H1 (cell line): ENCODE results near the gene TRDMT1. TPM values are rescaled to one million over a fixed set of nuclear protein-coding genes. Genes with fewer than 3 reads are reported as not detected.
A peak's percentile ranks its signal among the peaks of the same experiment; 100 is the strongest.

Source experiments
- CTCF ChIA-PET: fragments of 300-600 bp; sonication (Branson Sonifier 250); formaldehyde crosslinking; loops from one replicate; lab custom pipeline; 2021; ENCODE audit not compliant: partially characterized antibody; lab: Charles Lee
- POLR2A ChIA-PET: fragments of 300-600 bp; sonication (Branson Sonifier 250); formaldehyde crosslinking; loops from one replicate; lab custom pipeline; 2021; ENCODE audit warnings: inconsistent platforms; ENCODE audit not compliant: partially characterized antibody; lab: Charles Lee
- DNase-seq, 2 experiments: peaks; one replicate each; pipeline versions ENCODE4 v3.0.0 to v3.0.0-alpha.2; 2010 to 2022; ENCODE audit warnings: low spot score in 2 of 2, low read depth in 1 of 2, mixed read lengths in 1 of 2
- FAIRE-seq: peaks from 2 replicates; lab custom pipeline; 2011; peaks lifted over from hg19 to GRCh38; lab: Jason Lieb, UNC
- H2AFZ ChIP-seq: 2 replicates; pipeline ENCODE4 v1.8.1; 2012; ENCODE audit warnings: low read length, inconsistent platforms
- H2AK5ac ChIP-seq: 2 replicates; pipeline ENCODE4 v1.6.1; 2013; ENCODE audit warnings: low read depth, low read length
- H2BK120ac ChIP-seq: replicated peaks from 2 replicates; pipeline ENCODE3; 2013; ENCODE audit warnings: low read depth, low read length, inconsistent platforms
- H2BK12ac ChIP-seq: 2 replicates; pipeline ENCODE4 v1.6.1; 2013; ENCODE audit warnings: low read depth, low read length
- H2BK15ac ChIP-seq: 2 replicates; pipeline ENCODE4 v1.6.1; 2013; ENCODE audit warnings: low read length
- H2BK20ac ChIP-seq: 2 replicates; pipeline ENCODE4 v1.6.1; 2013; ENCODE audit warnings: low read length
- H2BK5ac ChIP-seq: 2 replicates; pipeline ENCODE4 v1.6.1; 2013; ENCODE audit warnings: low read depth, low read length
- H3K14ac ChIP-seq: 2 replicates; pipeline ENCODE4 v1.6.1; 2013; ENCODE audit warnings: inconsistent platforms; ENCODE audit not compliant: insufficient read length
- H3K18ac ChIP-seq: 2 replicates; pipeline ENCODE4 v1.6.1; 2013; ENCODE audit warnings: low read length; ENCODE audit errors: extremely low read depth
- H3K23ac ChIP-seq: 2 replicates; pipeline ENCODE4 v1.6.1; 2013; ENCODE audit warnings: inconsistent platforms; ENCODE audit not compliant: insufficient read length
- H3K23me2 ChIP-seq: 2 replicates; pipeline ENCODE4 v1.6.1; 2013; ENCODE audit warnings: low read depth, low read length
- H3K27ac ChIP-seq: 2 replicates; pipeline ENCODE4 v1.6.1; 2011; ENCODE audit warnings: low read depth, low read length, inconsistent platforms
- H3K27me3 ChIP-seq, 4 experiments: replicated peaks in 1 of 4; 1 replicate in 1 of 4; 2 replicates in 3 of 4; pipeline versions ENCODE4 v1.6.1 to v1.8.1; 2011 to 2013; ENCODE audit warnings: low read length in 3 of 4, mild to moderate bottlenecking in 3 of 4, inconsistent platforms in 2 of 4, mixed read lengths in 2 of 4, moderate library complexity in 1 of 4; ENCODE audit not compliant: control insufficient read depth in 3 of 4, insufficient read depth in 3 of 4; ENCODE audit errors: extremely low read depth in 1 of 4
- H3K36me3 ChIP-seq, 4 experiments: 2 replicates each; pipeline versions ENCODE4 v1.6.1 to v1.8.1; 2011 to 2013; ENCODE audit warnings: mild to moderate bottlenecking in 4 of 4, low read length in 3 of 4, moderate library complexity in 2 of 4, control low read depth in 1 of 4, inconsistent platforms in 1 of 4; ENCODE audit not compliant: insufficient read depth in 4 of 4, control insufficient read depth in 2 of 4
- H3K4ac ChIP-seq: replicated peaks from 2 replicates; pipeline ENCODE3; 2013; ENCODE audit warnings: low read length, low read depth, mixed read lengths, inconsistent platforms; ENCODE audit not compliant: insufficient read length
- H3K4me1 ChIP-seq, 4 experiments: replicated peaks in 1 of 4; 1 replicate in 1 of 4; 2 replicates in 3 of 4; pipeline versions ENCODE4 v1.6.1 to v1.8.1; 2011 to 2013; ENCODE audit warnings: low read length in 3 of 4, inconsistent platforms in 2 of 4, mixed read lengths in 1 of 4; ENCODE audit not compliant: insufficient read depth in 4 of 4, control insufficient read depth in 3 of 4
- H3K4me2 ChIP-seq, 2 experiments: 2 replicates each; pipeline versions ENCODE4 v1.6.1 to v1.8.1; 2011 to 2013; ENCODE audit warnings: low read depth in 2 of 2, low read length in 2 of 2, control low read depth in 1 of 2, inconsistent platforms in 1 of 2, mild to moderate bottlenecking in 1 of 2; ENCODE audit not compliant: insufficient read depth in 1 of 2
- H3K4me3 ChIP-seq, 4 experiments: fragments of 200-600, 300-600 bp in 1 of 4; sonication (generic), shearing (Covaris generic), sonication (Bioruptor Twin) in 1 of 4; 2 replicates each; pipeline versions ENCODE4 v1.5.1 to v1.8.1; 2011 to 2016; ENCODE audit warnings: low read length in 4 of 4, low read depth in 3 of 4, control low read depth in 2 of 4, inconsistent platforms in 2 of 4, mild to moderate bottlenecking in 2 of 4, mixed read lengths in 1 of 4, moderate library complexity in 1 of 4; ENCODE audit not compliant: insufficient read depth in 2 of 4; ENCODE audit errors: extremely low read depth in 1 of 4
- H3K56ac ChIP-seq: replicated peaks from 2 replicates; pipeline ENCODE3; 2013; ENCODE audit warnings: low read depth, mild to moderate bottlenecking, mixed read lengths, low read length, inconsistent platforms; ENCODE audit not compliant: insufficient read length
- H3K79me1 ChIP-seq: 2 replicates; pipeline ENCODE4 v1.6.1; 2013; ENCODE audit warnings: low read depth, low read length, control low read depth
- H3K79me2 ChIP-seq, 2 experiments: 2 replicates each; pipeline versions ENCODE4 v1.6.1 to v1.8.1; 2012 to 2013; ENCODE audit warnings: low read length in 2 of 2, mild to moderate bottlenecking in 2 of 2, inconsistent platforms in 1 of 2; ENCODE audit not compliant: insufficient read depth in 2 of 2, control insufficient read depth in 1 of 2
- H3K9ac ChIP-seq, 4 experiments: replicated peaks in 1 of 4; 1 replicate in 1 of 4; 2 replicates in 3 of 4; pipeline versions ENCODE4 v1.6.1 to v1.8.1; 2011 to 2013; ENCODE audit warnings: low read depth in 3 of 4, low read length in 3 of 4, control low read depth in 2 of 4, mild to moderate bottlenecking in 2 of 4, moderate library complexity in 2 of 4, inconsistent platforms in 1 of 4; ENCODE audit errors: extremely low read depth in 1 of 4
- H3K9me3 ChIP-seq, 2 experiments: 2 replicates each; pipeline versions ENCODE4 v1.6.1 to v1.8.1; 2012 to 2013; ENCODE audit warnings: mild to moderate bottlenecking in 2 of 2, moderate library complexity in 2 of 2, control low read depth in 1 of 2, inconsistent platforms in 1 of 2, low read depth in 1 of 2, low read length in 1 of 2, mixed read lengths in 1 of 2; ENCODE audit not compliant: insufficient read depth in 2 of 2
- H4K20me1 ChIP-seq, 2 experiments: replicated peaks in 1 of 2; 2 replicates each; pipeline versions ENCODE3 to v1.8.1; 2011 to 2013; ENCODE audit warnings: inconsistent platforms in 2 of 2, low read length in 2 of 2, mild to moderate bottlenecking in 1 of 2; ENCODE audit not compliant: insufficient read depth in 2 of 2, control insufficient read depth in 1 of 2
- H4K5ac ChIP-seq: 2 replicates; pipeline ENCODE4 v1.6.1; 2013; ENCODE audit warnings: low read length, low read depth, mixed read lengths, inconsistent platforms; ENCODE audit not compliant: insufficient read length
- H4K8ac ChIP-seq: 2 replicates; pipeline ENCODE4 v1.8.0; 2013; ENCODE audit warnings: mild to moderate bottlenecking, moderate library complexity, low read length, inconsistent platforms; ENCODE audit not compliant: insufficient read depth; ENCODE audit errors: extremely low read depth
- H4K91ac ChIP-seq: replicated peaks from 2 replicates; pipeline ENCODE3; 2013; ENCODE audit warnings: low read length, mixed read lengths, inconsistent platforms; ENCODE audit not compliant: insufficient read length
- CBX8 ChIP-seq: fragments of 300-800, 300-1000 bp; sonication (generic); IDR thresholded peaks from 2 replicates; pipeline ENCODE4 v1.7.1; 2016; ENCODE audit warnings: low read depth, low read length, borderline replicate concordance
- E2F6 ChIP-seq: IDR thresholded peaks from 2 replicates; pipeline ENCODE4 v1.6.1; 2012; ENCODE audit warnings: inconsistent platforms
- KDM4A ChIP-seq: IDR thresholded peaks from one replicate; pipeline ENCODE4 v1.7.1; 2012; ENCODE audit warnings: low read depth, mild to moderate bottlenecking, moderate library complexity, low read length, inconsistent platforms; ENCODE audit not compliant: severe bottlenecking
- MAX ChIP-seq: IDR thresholded peaks from 2 replicates; pipeline ENCODE4 v1.6.1; 2012; ENCODE audit warnings: inconsistent platforms
- POLR2AphosphoS5 ChIP-seq: IDR thresholded peaks from 2 replicates; pipeline ENCODE4 v1.6.1; 2011; ENCODE audit warnings: low read depth, low read length
- RBBP5 ChIP-seq: IDR thresholded peaks from 2 replicates; pipeline ENCODE4 v1.7.1; 2012; ENCODE audit warnings: low read depth, mild to moderate bottlenecking, inconsistent platforms, low read length, moderate library complexity, borderline replicate concordance
- RNF2 ChIP-seq: fragments of 200-900, 300-1000 bp; sonication (generic); IDR thresholded peaks from 2 replicates; pipeline ENCODE4 v1.7.1; 2016; ENCODE audit warnings: borderline replicate concordance, low read depth, mild to moderate bottlenecking, antibody characterized with exemption, low read length; ENCODE audit not compliant: poor library complexity, severe bottlenecking; ENCODE audit errors: missing control alignments
- TAF7 ChIP-seq: optimal IDR thresholded peaks from 2 replicates; pipeline ENCODE3; 2011; ENCODE audit warnings: low read depth, mild to moderate bottlenecking, inconsistent platforms, low read length, moderate library complexity, borderline replicate concordance
- TBP ChIP-seq: IDR thresholded peaks from 2 replicates; pipeline ENCODE4 v1.6.1; 2011; ENCODE audit warnings: low read depth, low read length, improper control_type of control experiment
- WGBS, 2 experiments: shearing (Covaris generic) in 1 of 2; methylation state at CpG; one replicate each; pipeline versions ENCODE4 v1.1.6 to v1.1.7; 2013 to 2015; ENCODE audit warnings: low lambda C conversion rate in 2 of 2, mixed read lengths in 2 of 2, inconsistent platforms in 1 of 2, low coverage in 1 of 2, missing lambda C conversion rate in 1 of 2; ENCODE audit not compliant: insufficient replicate concordance in 2 of 2, insufficient coverage in 1 of 2, insufficient read length in 1 of 2; ENCODE audit errors: extremely low coverage in 1 of 2, missing lambda C conversion rate in 1 of 2; 5-methylcytosine and 5-hydroxymethylcytosine counted together
- polyA plus RNA-seq, 7 experiments: library from polyadenylated mRNA; depleted of rRNA in 3 of 7; stranded (reverse) in 5 of 7; unstranded in 2 of 7; fragments of >200 nt in 5 of 7; fragments of 200-250 nt in 2 of 7; gene quantifications; 1 replicate in 5 of 7; 2 replicates in 1 of 7; 4 replicates in 1 of 7; pipeline versions ENCODE4 v1.2.1 to v1.2.3, GENCODE V29; 2011 to 2013; ENCODE audit warnings: missing spikeins in 2 of 7, mixed read lengths in 2 of 7
- total RNA-seq: library from RNA; stranded (reverse); fragmentation: NEBNext Ultra II Directional; extraction: Animal tissue kit (Norgen Biotek cat#: 25700); gene quantifications from 2 replicates; pipeline ENCODE4 v1.2.1, GENCODE V29; 2021

The TRDMT1 gene
- total and polyA plus RNA-seq, 2 of the 8 experiments (the other 6 are each of a cell fraction or from before 2014, with no cell fraction given), result 7.4 to 21.4 TPM

- Histone ChIP-seq H2BK20ac (no peak overlapping the region), H3K27me3 (peaks cover 0 to 15% (median 13%) of the 10 kb centered on the region in 4 experiments; a peak in 5 of 7 replicates), H2BK12ac (peak overlapping the region; percentile 44; the same call in 1 of the 2 replicates), H3K9me3 (no peaks in the 10 kb centered on the region), H2AK5ac (no peak overlapping the region), H2BK5ac (0 out of 2 replicates have a peak overlapping the region, but pooled peaks have one; percentile 63), H4K20me1 (peaks cover 0 to 4% of the 10 kb centered on the region in 2 experiments), H2BK15ac (peak overlapping the region; percentile 5; the same call in 1 of the 2 replicates), H3K9ac (peak overlapping the region in 3 of 4 experiments; percentile 5 to 50 (median 43); a peak in 5 of 7 replicates), H3K23ac (no peak overlapping the region), H3K4me1 (peaks cover 10 to 17% (median 12%) of the 10 kb centered on the region in 4 experiments; a peak in 6 of 7 replicates), H4K8ac (peak overlapping the region; percentile 86), H3K4ac (peak overlapping the region; percentile 80), H4K5ac (peak overlapping the region; percentile 49), H3K79me1 (no peaks in the 10 kb centered on the region), H3K56ac (no peak overlapping the region), H2AFZ (peak overlapping the region; percentile 82; the same call in 1 of the 2 replicates), H3K27ac (no peak overlapping the region), H3K23me2 (peaks cover 20% of the 10 kb centered on the region; the same call in 1 of the 2 replicates), H2BK120ac (no peak overlapping the region), H3K4me3 (peak overlapping the region; percentile 69 to 81 (median 78)), H3K4me2 (peak overlapping the region; percentile 83 to 90), H3K18ac (peak overlapping the region; percentile 68), H3K14ac (no peak overlapping the region), H4K91ac (peak overlapping the region; percentile 86), H3K36me3 (peaks cover 4 to 30% (median 11%) of the 10 kb centered on the region in 4 experiments), H3K79me2 (peaks cover 0 to 6% of the 10 kb centered on the region in 2 experiments; a peak in 1 of 4 replicates)
- DNase-seq (peak in 1 of 2 experiments; percentile 77), FAIRE-seq (no peak)
- ChIA-PET POLR2A (interaction anchor here (0.6 to 4.6 kb wide), 8 partner anchors 8 to 337 kb away, joined by 3 to 46 read pairs (median 4); partner anchors contain the start of gene TRDMT1), CTCF (interaction anchor here (0.6 to 2.4 kb wide), 23 partner anchors 8 to 387 kb away, joined by 3 to 17 read pairs (median 4); partner anchors contain the start of gene TRDMT1)
- WGBS, 2 experiments, result 2% methylated on average over 46 of the region's 72 CpGs; no CpG with 5 or more reads in 1 of the 2 experiments
- peak; percentile 96 for TF ChIP-seq KDM4A
- TF ChIP-seq CBX8, result no peak
- TF ChIP-seq E2F6, result peak; percentile 96
- TF ChIP-seq MAX, result peak; percentile 96
- TF ChIP-seq RBBP5, result no peak
- peak; percentile 41; the same call in 1 of the 2 replicates for TF ChIP-seq TBP
- TF ChIP-seq POLR2AphosphoS5, result peak; percentile 42; the same call in 1 of the 2 replicates
- peak; percentile 64 for TF ChIP-seq RNF2
- TF ChIP-seq TAF7, result peak; percentile 54
These were observed 27.7 kb upstream of the TRDMT1 start for GRCh38 chr10:17229016-17229716.
